Nephron progenitor cell (in vitro differentiated cells): ENCODE data around the gene IL6R.

Experiments used
- DNase-seq: peaks from one replicate; pipeline ENCODE4 v3.0.0; 2021
- H3K27ac Mint-ChIP-seq: 2 replicates; pipeline ENCODE4 v1.8.0; 2021; ENCODE audit warnings: mild to moderate bottlenecking, moderate library complexity, mixed read lengths
- H3K27me3 Mint-ChIP-seq: 2 replicates; pipeline ENCODE4 v1.8.0; 2021; ENCODE audit warnings: mild to moderate bottlenecking, low read depth, mixed read lengths; ENCODE audit not compliant: poor library complexity
- H3K36me3 Mint-ChIP-seq: 2 replicates; pipeline ENCODE4 v1.8.0; 2021; ENCODE audit warnings: low read depth, mixed read lengths
- H3K4me1 Mint-ChIP-seq: 2 replicates; pipeline ENCODE4 v1.8.0; 2021; ENCODE audit warnings: mixed read lengths
- H3K4me3 Mint-ChIP-seq: 2 replicates; pipeline ENCODE4 v1.8.0; 2021; ENCODE audit warnings: mild to moderate bottlenecking, moderate library complexity, mixed read lengths
- H3K9me3 Mint-ChIP-seq: 2 replicates; pipeline ENCODE4 v1.8.0; 2021; ENCODE audit warnings: mild to moderate bottlenecking, moderate library complexity, mixed read lengths
- CTCF ChIP-seq: fragments of 200-600 bp; sonication (generic); IDR thresholded peaks from 2 replicates; pipeline ENCODE4 v1.5.0; 2021; ENCODE audit warnings: antibody characterized with exemption

Gene IL6R

GRCh38 chr1:154497026-154497806, 92.1 kb downstream of the IL6R start:
- H3K27me3 Mint-ChIP-seq = peaks cover 40% of the 10 kb centered on the region
- peak overlapping the region; percentile 97 for H3K27ac Mint-ChIP-seq
- TF ChIP-seq CTCF = no peak
- no peaks in the 10 kb centered on the region for H3K36me3 Mint-ChIP-seq
- peak overlapping the region; percentile 36 for H3K4me3 Mint-ChIP-seq
- peak; percentile 27 for DNase-seq
- peaks cover 50% of the 10 kb centered on the region for H3K4me1 Mint-ChIP-seq
- peaks cover 7% of the 10 kb centered on the region for H3K9me3 Mint-ChIP-seq

- no peaks in the 10 kb centered on the region for H3K36me3 Mint-ChIP-seq
- peaks cover 17% of the 10 kb centered on the region for H3K9me3 Mint-ChIP-seq
- H3K27me3 Mint-ChIP-seq = peaks cover 61% of the 10 kb centered on the region
- H3K4me1 Mint-ChIP-seq = peaks cover 31% of the 10 kb centered on the region
- TF ChIP-seq CTCF = no peak
- H3K4me3 Mint-ChIP-seq = no peak overlapping the region
- no peak for DNase-seq
- no peak overlapping the region for H3K27ac Mint-ChIP-seq
Observed at GRCh38 chr1:154499446-154499845, 94.3 kb downstream of the IL6R start.

- peaks cover 72% of the 10 kb centered on the region for H3K27me3 Mint-ChIP-seq
- TF ChIP-seq CTCF = no peak
- H3K4me1 Mint-ChIP-seq = peaks cover 27% of the 10 kb centered on the region
- no peak for DNase-seq
- H3K9me3 Mint-ChIP-seq = peaks cover 24% of the 10 kb centered on the region
- no peaks in the 10 kb centered on the region for H3K36me3 Mint-ChIP-seq
- H3K27ac Mint-ChIP-seq = no peak overlapping the region
- H3K4me3 Mint-ChIP-seq = peak overlapping the region; percentile 39
Observed at GRCh38 chr1:154500533-154500932, 95.4 kb downstream of the IL6R start.

- peak overlapping the region; percentile 78 for H3K4me3 Mint-ChIP-seq
- peak; percentile 52 for DNase-seq
- TF ChIP-seq CTCF = no peak
- peaks cover 34% of the 10 kb centered on the region for H3K9me3 Mint-ChIP-seq
- peaks cover 16% of the 10 kb centered on the region for H3K4me1 Mint-ChIP-seq
- no peaks in the 10 kb centered on the region for H3K36me3 Mint-ChIP-seq
- H3K27me3 Mint-ChIP-seq = peaks cover 81% of the 10 kb centered on the region
- H3K27ac Mint-ChIP-seq = no peak overlapping the region
Observed at GRCh38 chr1:154501423-154502065, 96.4 kb downstream of the IL6R start.

- Mint-ChIP-seq H3K9me3 (peaks cover 39% of the 10 kb centered on the region), H3K4me1 (peaks cover 10% of the 10 kb centered on the region), H3K27ac (no peak within 1 kb of the TSS), H3K27me3 (peaks cover 86% of the 10 kb centered on the region), H3K4me3 (peak within 1 kb of the TSS; percentile 78), H3K36me3 (no peaks in the 10 kb centered on the region)
- no peak for TF ChIP-seq CTCF
- DNase-seq = peak; percentile 64
Observed at GRCh38 chr1:154502066-154502743, 97.1 kb downstream of the IL6R start, which contains the start of the genes SHE and TDRD10. SHE (minus strand) TSS chr1:154502412; CDS start chr1:154502026, 386 bp downstream. TDRD10 (plus strand) TSS chr1:154502219; CDS start chr1:154506904, 4,685 bp downstream.
